HG03565 (cell line): ENCODE data around the gene DDX1.
"Not testable (repeated sequence)": the region's sequence is repeated elsewhere in the genome, so short reads cannot be mapped to it uniquely, and the experiment has no call there.

Source experiments
- ATAC-seq: cut with Tn5 transposase; IDR thresholded peaks from one replicate; pipeline ENCODE4 v1.9.1; 2021; ENCODE audit warnings: mild to moderate bottlenecking, moderate library complexity; ENCODE audit not compliant: unreplicated experiment

DDX1 gene

DNA sequence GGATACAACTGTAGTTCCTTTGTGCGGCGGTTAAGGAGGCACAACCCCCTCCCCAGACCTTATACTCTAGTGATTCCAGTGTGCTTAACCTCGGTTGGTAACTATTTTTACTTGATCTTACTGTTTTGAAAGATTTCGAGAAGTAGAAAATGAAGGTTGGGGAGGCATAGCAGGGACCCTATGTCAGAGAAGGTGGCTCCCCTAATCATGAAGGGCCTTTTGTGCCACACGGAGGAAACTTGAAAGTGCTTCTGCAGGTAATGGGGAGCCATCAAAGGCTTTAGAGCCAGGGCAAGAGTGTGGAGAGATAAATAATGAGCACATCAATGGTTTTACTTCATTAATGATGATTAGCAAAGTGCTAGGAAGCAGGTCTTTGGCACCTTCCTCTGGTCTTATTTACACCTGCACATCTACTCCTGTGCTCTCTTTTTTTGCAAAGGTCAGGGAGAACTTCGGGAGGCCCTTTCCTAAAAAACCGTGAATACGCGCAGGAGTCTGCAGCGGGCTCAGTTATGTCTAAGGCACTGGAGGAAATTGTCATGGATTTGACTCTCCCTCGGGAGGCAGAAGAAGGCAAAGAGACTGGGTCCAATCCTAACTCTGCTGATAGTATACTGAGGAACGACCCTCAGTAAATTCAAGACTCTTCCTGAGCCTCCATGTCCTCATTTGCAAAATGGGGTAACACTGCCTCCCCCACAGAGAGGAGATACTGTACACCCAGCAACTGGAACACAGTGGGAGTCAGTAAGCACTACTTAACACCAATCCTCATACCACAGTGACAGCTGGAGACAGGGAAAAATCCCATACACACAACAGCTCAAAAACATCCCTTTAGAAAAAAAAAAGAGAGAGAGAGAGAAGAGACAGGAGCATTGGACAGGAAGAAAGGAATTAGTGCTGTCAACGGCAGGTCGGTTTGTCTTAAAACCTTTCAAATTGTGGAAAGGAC, 81.6 kb downstream of the DDX1 start:
- no peak for ATAC-seq

DNA sequence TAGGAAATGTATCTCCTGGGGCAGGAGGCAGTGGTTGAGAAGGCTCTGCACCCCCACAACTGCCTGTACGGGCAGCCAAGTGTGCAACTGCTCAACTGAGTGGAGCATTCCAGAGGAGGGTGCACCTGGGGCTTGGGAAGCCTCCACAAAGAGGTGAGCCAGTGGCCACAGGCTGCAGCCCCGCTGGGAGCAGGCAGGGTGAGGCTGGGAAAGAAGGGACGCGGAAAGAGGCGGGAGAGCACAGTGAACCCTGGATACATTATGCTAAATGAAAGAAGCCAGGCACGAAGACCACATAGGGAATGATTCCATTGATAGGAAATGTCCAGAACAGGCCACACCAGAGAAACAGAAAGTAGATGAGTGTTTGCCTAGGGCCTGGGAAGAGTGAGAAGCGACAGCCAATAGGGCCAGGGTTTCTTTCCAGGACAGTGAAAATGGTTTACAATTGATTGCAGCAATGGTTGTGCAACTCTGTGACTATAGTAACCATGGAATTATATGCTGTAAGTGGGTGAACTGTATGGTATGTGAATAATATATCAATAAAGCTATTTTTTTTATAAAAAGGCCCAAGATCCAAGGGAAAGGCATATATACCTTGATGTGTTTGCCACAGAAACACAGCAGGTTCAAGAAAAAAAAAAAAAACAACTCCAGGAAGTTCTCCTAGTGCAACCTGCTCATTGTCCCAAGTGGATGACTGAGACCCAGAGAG, 82.4 kb downstream of the DDX1 start:
- no peak for ATAC-seq

DNA sequence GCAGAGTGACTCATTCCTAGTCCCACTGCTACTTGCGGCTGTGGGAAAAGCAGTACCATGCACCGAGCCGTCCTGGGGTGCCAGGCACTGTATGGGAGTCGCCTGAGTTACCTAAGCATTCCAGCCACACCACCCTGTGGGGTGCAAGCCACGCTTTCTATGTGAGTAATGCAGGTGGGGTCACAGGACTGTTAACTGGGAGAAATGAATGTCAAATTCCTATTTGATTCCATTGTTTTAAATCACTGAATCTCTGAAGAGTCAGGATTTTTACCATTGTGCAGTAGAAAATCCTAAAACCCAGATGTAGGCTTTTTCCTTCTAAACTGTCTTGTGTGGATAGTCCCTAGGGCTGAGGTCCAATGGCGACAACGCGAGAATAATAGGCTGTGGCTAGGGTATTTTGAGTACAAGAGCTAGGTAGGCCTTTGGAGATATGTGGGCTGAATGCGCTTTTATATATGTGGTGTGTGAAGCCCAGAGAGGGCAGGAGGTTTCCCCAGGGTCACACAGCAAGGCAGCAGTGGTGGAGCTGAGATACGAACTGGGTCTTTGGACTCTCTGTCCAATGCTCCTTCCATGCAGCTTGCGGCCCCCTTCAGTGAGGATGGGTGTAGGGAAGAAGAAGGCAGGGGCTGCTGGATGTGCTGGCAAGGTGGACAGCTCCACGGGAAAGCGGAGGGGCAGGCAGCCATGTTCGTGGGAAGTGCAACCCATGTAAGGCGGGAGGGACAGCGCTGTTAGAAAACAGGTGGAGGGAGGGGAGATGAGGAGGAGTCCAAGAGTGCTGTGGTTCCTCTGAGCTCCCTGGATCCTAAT, 83.2 kb downstream of the DDX1 start:
- ATAC-seq = no peak

DNA sequence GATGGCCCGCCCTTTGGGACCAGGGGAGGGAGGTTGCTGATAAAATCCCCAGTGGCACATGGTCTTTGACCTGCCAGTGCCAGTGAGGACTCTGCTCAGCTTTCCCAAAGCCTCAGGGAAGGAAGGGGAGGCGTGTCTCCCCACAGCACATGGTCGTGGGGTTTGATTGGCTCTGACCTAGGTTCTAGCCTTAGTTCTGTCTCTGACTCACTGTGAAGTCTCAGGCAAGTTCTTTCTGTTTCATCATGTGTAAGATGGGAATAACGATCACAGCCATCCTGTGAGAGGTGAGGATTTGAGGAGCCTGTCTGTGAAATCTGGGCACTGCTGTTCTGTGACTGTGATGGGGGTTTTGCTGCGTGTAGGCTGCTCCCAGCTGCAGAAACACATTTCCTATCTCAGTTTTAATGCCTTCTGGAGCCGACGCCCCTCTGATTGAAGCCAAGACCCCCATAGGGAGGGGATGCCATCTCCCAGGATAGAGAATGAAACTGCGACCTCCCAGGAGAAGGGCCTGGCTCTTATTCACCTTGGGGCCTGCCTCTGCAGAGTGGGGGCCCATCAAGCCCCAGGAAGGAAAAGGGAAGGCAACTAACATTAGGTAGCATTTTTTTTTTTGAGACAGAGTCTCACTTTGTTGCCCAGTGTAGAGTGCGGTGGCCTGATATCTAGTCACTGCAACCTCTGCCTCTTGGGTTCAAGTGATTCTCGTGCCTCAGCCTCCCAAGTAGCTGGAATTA, 84.0 kb downstream of the DDX1 start:
- ATAC-seq = no peak

DNA sequence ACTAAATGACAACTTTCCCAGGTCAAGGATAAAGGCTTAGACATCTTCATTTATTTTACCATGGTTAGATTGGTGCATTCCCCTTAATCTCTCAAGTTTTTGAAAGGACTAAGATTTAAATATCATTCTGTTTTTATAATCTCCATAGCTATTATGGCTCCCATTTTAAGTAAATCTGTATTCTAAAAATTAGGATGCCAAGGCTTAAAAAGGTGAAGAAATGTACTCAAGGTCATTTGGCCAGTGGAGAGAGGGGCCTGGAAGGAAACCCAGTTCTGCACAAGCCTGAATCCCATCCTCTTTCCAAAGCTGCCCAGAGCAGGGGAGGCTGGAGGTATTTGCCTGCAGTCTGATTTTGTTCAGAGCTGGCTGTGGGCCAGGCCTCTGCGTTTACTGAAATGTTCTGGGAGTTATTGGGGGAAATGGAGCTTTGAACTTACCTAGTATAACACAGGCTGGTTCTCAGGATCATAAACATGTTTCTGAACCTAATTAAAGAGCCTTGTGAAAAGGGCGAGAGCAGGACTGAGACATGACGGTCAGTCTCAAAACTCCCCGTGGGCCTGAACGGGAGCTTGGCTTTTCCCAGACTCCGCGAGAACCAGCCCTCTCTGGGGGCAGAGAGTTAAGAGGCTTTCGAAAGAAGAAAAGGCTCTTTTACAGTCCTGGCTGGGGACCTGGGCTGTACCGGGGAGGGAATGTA, 85.6 kb downstream of the DDX1 start:
- no peak for ATAC-seq

DNA sequence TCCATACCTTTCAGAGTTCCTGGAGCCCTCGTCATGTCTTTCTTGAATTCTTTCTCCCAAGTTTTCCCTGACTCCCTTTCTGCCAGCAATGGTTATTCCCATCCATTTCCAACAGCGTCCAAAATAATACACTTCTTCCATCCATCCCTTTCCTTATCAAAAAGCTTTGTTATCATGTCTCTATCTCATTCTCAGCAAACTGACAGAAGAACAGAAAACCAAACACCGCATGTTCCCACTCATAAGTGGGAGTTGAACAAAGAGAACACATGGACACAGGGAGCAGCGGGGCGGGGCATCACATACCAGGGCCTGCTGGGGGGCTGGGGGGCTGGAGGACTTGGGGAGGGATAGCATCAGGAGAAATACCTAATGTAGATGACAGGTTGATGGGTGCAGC, 86.7 kb downstream of the DDX1 start:
- no peak for ATAC-seq

DNA sequence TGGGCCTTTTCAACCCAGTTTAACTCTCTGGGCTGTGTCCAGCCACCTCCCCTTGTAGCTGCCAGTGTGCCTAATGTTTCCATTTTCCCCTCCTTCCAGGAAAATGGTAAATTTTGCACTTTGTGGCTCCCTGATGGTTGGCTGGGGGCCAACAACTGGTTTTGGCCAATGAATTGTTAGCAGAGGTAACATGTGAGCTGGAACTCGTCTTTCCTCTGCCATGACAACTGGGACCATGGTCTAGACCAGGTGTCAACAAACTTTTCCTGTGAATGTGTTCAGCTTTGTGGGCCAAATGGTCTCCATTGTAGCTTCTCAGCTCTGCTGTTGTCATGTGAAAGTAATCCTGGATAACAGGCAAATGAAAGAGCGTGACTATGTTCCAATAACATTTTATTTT, 87.2 kb downstream of the DDX1 start:
- ATAC-seq = no peak

DNA sequence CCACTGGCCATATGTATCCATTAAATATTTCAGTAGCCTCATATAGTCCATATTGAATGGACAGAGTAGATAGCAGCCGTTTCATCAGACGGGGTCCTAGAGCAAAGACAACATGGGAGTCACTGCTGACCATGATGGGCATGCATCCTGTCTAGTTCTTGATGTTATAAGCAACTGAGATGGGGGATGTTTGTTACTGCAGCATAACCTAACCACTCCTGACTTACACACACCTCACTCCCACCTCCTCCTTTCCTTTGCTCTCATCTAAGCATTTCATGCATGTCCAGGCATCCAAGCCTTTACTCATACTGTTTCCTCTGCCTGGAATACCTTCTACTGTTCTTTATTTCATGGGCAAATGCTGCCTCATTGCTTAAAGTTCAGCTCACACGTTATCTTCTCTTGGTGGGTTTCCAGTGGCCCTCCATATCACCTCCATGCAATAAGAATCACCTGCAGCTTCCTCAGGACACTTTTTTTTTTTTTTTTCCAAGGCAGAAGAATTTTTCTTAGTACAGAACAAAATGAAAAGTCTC, 87.8 kb downstream of the DDX1 start:
- no peak for ATAC-seq

DNA sequence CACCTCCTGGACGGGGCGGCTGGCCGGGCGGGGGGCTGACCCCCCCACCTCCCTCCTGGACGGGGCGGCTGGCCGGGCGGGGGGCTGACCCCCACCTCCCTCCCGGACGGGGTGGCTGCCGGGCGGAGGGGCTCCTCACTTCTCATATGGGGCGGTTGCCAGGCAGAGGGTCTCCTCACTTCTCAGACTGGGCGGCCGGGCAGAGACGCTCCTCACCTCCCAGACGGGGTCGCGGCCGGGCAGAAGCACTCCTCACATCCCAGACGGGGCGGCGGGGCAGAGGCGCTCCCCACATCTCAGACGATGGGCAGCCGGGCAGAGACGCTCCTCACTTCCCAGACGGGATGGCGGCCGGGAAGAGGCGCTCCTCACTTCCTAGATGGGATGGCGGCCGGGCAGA, 88.5 kb downstream of the DDX1 start:
- not testable (repeated sequence) for ATAC-seq
